ENCODE measurements around the gene PTK7. TPM values are rescaled to one million over a fixed set of nuclear protein-coding genes. Genes with fewer than 3 reads are reported as not detected.

PTK7 gene
- total and polyA plus RNA-seq, 2 of the 8 experiments (the other 6 are each of a cell fraction or from before 2014, with no cell fraction given) = 110 to 138 TPM

DNA sequence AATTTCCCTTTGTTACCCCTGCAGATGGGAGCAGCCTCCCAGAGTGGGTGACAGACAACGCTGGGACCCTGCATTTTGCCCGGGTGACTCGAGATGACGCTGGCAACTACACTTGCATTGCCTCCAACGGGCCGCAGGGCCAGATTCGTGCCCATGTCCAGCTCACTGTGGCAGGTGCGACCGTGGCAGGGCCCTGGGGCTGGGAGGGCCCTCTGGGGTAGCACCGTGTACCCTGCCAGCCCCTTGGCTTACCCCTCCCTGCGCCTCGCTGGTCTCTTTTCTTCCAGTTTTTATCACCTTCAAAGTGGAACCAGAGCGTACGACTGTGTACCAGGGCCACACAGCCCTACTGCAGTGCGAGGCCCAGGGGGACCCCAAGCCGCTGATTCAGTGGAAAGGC is 65.5 kb downstream of the PTK7 start:
- 90% methylated on average over 16 of the region's 16 CpGs; no CpG with 5 or more reads in 1 of the 2 experiments for WGBS, 2 experiments (ENCODE audit: extremely low coverage in 1 of 2, insufficient coverage in 1 of 2, insufficient read length in 1 of 2, insufficient replicate concordance in 2 of 2, low coverage in 1 of 2, low lambda C conversion rate in 2 of 2, missing lambda C conversion rate in 1 of 2)
- no peaks in the 10 kb centered on the region for H3K27me3 ChIP-seq (replicated peaks in 1 of 4; ENCODE audit: control insufficient read depth in 3 of 4, extremely low read depth in 1 of 4, insufficient read depth in 3 of 4, low read length in 3 of 4)
- H2BK15ac ChIP-seq (ENCODE audit: low read length) = no peak overlapping the region
- TF ChIP-seq, protein P1, sequence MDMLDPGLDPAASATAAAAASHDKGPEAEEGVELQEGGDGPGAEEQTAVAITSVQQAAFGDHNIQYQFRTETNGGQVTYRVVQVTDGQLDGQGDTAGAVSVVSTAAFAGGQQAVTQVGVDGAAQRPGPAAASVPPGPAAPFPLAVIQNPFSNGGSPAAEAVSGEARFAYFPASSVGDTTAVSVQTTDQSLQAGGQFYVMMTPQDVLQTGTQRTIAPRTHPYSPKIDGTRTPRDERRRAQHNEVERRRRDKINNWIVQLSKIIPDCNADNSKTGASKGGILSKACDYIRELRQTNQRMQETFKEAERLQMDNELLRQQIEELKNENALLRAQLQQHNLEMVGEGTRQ (IDR thresholded peaks at IDR 0.05; ENCODE audit: low read length) = no peak
- no peak for TF ChIP-seq HDAC6 (IDR thresholded peaks at IDR 0.05; ENCODE audit: low read depth, low read length)
- no peak for TF ChIP-seq BCL11A (IDR thresholded peaks at IDR 0.05; ENCODE audit: low read depth in 2 of 2, low read length in 2 of 2)
- no peak for TF ChIP-seq EP300 (IDR thresholded peaks at IDR 0.05; ENCODE audit: borderline replicate concordance in 1 of 2, low read depth in 2 of 2, low read length in 2 of 2)
- no peak for TF ChIP-seq KDM5A (IDR thresholded peaks at IDR 0.05; ENCODE audit: low read length)
- TF ChIP-seq NANOG (IDR thresholded peaks at IDR 0.05; ENCODE audit: insufficient read depth, low read depth, low read length, poor library complexity, severe bottlenecking) = no peak
- no peak for TF ChIP-seq PHF8 (conservative IDR thresholded peaks at IDR 0.05; ENCODE audit: low read depth, low read length)
- TF ChIP-seq SUZ12 (IDR thresholded peaks at IDR 0.05; ENCODE audit: low read length) = no peak
- no peak for TF ChIP-seq RFX5 (IDR thresholded peaks at IDR 0.05; ENCODE audit: borderline replicate concordance, low read depth, low read length)
- TF ChIP-seq CHD1 (IDR thresholded peaks at IDR 0.05; ENCODE audit: low read depth, low read length) = no peak
- TF ChIP-seq KDM4A (IDR thresholded peaks at IDR 0.05; ENCODE audit: low read depth, low read length, severe bottlenecking) = no peak
- no peak for TF ChIP-seq JUND (IDR thresholded peaks at IDR 0.05; ENCODE audit: low read length)
- TF ChIP-seq POU5F1 (IDR thresholded peaks at IDR 0.05; ENCODE audit: low read depth, low read length) = no peak
- H3K36me3 ChIP-seq (ENCODE audit: control insufficient read depth in 2 of 4, insufficient read depth in 4 of 4, low read length in 3 of 4) = peaks cover 2 to 11% (median 6%) of the 10 kb centered on the region in 4 experiments; a peak in 4 of 8 replicates
- H2BK20ac ChIP-seq (ENCODE audit: low read length) = no peak overlapping the region
- no peaks in the 10 kb centered on the region for H4K20me1 ChIP-seq (replicated peaks in 1 of 2; ENCODE audit: control insufficient read depth in 1 of 2, insufficient read depth in 2 of 2, low read length in 2 of 2)
- no peak overlapping the region for H3K4me2 ChIP-seq (ENCODE audit: insufficient read depth in 1 of 2, low read depth in 2 of 2, low read length in 2 of 2)
- no peak overlapping the region for H2BK120ac ChIP-seq (replicated peaks; ENCODE audit: low read depth, low read length)
- H3K23me2 ChIP-seq (ENCODE audit: low read depth, low read length) = no peaks in the 10 kb centered on the region
- ChIA-PET CTCF (ENCODE audit: partially characterized antibody) (interaction anchor here (1.6 to 4.3 kb wide), 8 partner anchors 12 to 119 kb away, joined by 6 to 40 read pairs (median 26); partner anchors contain the start of genes CUL7, PTK7 and RRP36), POLR2A (ENCODE audit: partially characterized antibody) (interaction anchor here (2.4 kb wide), 1 partner anchor 10 kb away, joined by 7 read pairs; no protein-coding TSS in a partner anchor)
- no peak overlapping the region for H3K14ac ChIP-seq (ENCODE audit: insufficient read length)
- H3K27ac ChIP-seq (ENCODE audit: low read depth, low read length) = no peak overlapping the region
- H3K4ac ChIP-seq (replicated peaks; ENCODE audit: insufficient read length, low read depth, low read length) = no peak overlapping the region
- no peak overlapping the region for H3K4me3 ChIP-seq (ENCODE audit: extremely low read depth in 1 of 4, insufficient read depth in 2 of 4, low read depth in 3 of 4, low read length in 4 of 4)
- H4K91ac ChIP-seq (replicated peaks; ENCODE audit: insufficient read length, low read length) = no peak overlapping the region
- H4K8ac ChIP-seq (ENCODE audit: extremely low read depth, insufficient read depth, low read length) = no peak overlapping the region; the same call in 1 of the 2 replicates
- no peak overlapping the region for H2AK5ac ChIP-seq (ENCODE audit: low read depth, low read length)
- H4K5ac ChIP-seq (ENCODE audit: insufficient read length, low read depth, low read length) = no peak overlapping the region
- H3K4me1 ChIP-seq (replicated peaks in 1 of 4; ENCODE audit: control insufficient read depth in 3 of 4, insufficient read depth in 4 of 4, low read length in 3 of 4) = peaks cover 0 to 6% (median 3%) of the 10 kb centered on the region in 4 experiments; a peak in 3 of 7 replicates
- no peak overlapping the region for H2AFZ ChIP-seq (ENCODE audit: low read length)
- H3K23ac ChIP-seq (ENCODE audit: insufficient read length) = no peak overlapping the region
- H3K79me1 ChIP-seq (ENCODE audit: low read depth, low read length) = no peaks in the 10 kb centered on the region
- H3K56ac ChIP-seq (replicated peaks; ENCODE audit: insufficient read length, low read depth, low read length) = no peak overlapping the region
- H3K9me3 ChIP-seq (ENCODE audit: insufficient read depth in 2 of 2, low read depth in 1 of 2, low read length in 1 of 2) = no peaks in the 10 kb centered on the region
- H3K18ac ChIP-seq (ENCODE audit: extremely low read depth, low read length) = no peak overlapping the region
- FAIRE-seq = no peak
- H2BK12ac ChIP-seq (ENCODE audit: low read depth, low read length) = no peak overlapping the region
- DNase-seq (ENCODE audit: low read depth in 1 of 2, low spot score in 2 of 2) = no peak
- H3K79me2 ChIP-seq (ENCODE audit: control insufficient read depth in 1 of 2, insufficient read depth in 2 of 2, low read length in 2 of 2) = no peaks in the 10 kb centered on the region
- no peak overlapping the region for H3K9ac ChIP-seq (replicated peaks in 1 of 4; ENCODE audit: extremely low read depth in 1 of 4, low read depth in 3 of 4, low read length in 3 of 4)
- H2BK5ac ChIP-seq (ENCODE audit: low read depth, low read length) = peak overlapping the region; percentile 52; the same call in 1 of the 2 replicates
